ACHN (cell line): ENCODE measurements around the gene PADI1.

Experiments used
- DNase-seq: peaks from one replicate; pipeline ENCODE4 v3.0.0-alpha.2; 2015
- in situ Hi-C: cut with HindIII; loops from 2 replicates; pipeline ENCODE4 v1.10.0; 2017; ENCODE audit warnings: low sequenced_read_pairs, low pct_ligation_motif_present, low pct_unique_long_range_greater_than_20kb

PADI1 gene, protein sequence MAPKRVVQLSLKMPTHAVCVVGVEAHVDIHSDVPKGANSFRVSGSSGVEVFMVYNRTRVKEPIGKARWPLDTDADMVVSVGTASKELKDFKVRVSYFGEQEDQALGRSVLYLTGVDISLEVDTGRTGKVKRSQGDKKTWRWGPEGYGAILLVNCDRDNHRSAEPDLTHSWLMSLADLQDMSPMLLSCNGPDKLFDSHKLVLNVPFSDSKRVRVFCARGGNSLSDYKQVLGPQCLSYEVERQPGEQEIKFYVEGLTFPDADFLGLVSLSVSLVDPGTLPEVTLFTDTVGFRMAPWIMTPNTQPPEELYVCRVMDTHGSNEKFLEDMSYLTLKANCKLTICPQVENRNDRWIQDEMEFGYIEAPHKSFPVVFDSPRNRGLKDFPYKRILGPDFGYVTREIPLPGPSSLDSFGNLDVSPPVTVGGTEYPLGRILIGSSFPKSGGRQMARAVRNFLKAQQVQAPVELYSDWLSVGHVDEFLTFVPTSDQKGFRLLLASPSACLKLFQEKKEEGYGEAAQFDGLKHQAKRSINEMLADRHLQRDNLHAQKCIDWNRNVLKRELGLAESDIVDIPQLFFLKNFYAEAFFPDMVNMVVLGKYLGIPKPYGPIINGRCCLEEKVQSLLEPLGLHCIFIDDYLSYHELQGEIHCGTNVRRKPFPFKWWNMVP

GRCh38 chr1:17204546-17205440 lies at the start of gene PADI1:
Gene PADI1 (plus strand): TSS chr1:17205128. CDS start chr1:17205218, 90 bp downstream.
- DNase-seq: no peak
- in situ Hi-C loops: no loop called here

DNA sequence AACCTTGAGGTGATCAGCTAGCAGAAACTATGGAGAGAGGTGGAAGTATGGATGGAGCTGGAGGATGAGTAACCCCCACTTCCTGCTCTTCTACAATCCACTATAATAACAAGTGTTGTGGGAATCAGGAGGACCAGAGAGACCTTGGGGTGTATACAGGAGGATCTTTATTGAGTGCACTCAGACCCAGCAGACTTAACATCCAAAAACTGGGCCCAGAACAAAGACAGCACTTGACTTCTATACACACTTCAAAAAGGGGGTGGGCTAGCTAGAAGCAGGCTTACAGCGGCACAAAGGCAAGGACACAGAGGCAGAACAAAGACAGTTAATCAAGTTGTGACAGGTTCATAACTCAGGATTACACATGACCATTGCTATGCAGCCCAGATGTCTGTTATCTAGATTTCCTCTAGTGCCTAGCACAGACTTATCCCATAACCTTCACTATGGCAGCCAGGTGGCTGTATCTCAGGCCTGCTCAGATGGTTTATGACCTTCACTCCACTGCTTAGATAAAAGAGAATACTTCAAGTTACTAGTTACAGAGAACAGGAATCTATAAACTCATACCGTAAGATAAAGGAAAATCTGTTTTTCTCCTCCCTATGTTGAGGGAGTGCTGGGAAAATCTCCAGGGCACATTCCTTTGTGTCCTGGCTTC lies 49.5 kb upstream of the PADI1 start:
- in situ Hi-C loops: no loop called here
- peak; percentile 13 for DNase-seq

GRCh38 chr1:17156108-17156507 lies 48.8 kb upstream of the PADI1 start:
- DNase-seq: peak; percentile 64

GRCh38 chr1:17158961-17159360 lies 46.0 kb upstream of the PADI1 start:
- DNase-seq: no peak
- in situ Hi-C loops: no loop called here

More at GRCh38 chr1:17156108-17156507, 48.8 kb upstream of the PADI1 start:
- in situ Hi-C loops: no loop called here

DNA sequence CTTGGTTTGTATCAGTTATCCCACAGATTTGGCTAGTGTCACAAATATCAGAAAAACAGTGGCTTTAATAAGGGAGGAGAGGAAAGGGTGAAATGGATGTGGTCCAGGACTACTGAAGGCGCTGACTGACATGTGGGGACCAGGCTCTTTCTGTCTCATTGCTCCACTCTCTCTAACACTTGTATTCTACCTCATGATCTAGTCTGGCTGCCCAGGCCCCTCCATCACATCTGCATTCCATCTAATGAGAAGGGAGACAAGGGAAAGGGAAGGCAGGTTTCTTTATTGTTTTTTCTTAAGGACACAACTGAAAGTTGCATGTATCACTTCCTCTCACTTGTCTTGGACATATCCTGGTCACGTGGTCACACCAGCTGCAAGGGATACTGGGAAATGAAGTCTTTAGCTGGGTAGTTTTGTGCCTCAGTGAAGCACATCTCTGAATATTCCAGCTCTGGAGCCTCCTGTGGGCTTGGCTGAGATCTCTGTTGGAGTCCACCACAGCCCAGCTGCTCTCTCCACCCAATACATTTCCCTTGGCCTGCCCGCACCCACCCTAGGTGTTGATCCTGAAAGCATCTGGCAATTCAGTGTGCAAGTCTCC lies 43.7 kb upstream of the PADI1 start:
- in situ Hi-C loops: no loop called here
- DNase-seq: no peak

DNA sequence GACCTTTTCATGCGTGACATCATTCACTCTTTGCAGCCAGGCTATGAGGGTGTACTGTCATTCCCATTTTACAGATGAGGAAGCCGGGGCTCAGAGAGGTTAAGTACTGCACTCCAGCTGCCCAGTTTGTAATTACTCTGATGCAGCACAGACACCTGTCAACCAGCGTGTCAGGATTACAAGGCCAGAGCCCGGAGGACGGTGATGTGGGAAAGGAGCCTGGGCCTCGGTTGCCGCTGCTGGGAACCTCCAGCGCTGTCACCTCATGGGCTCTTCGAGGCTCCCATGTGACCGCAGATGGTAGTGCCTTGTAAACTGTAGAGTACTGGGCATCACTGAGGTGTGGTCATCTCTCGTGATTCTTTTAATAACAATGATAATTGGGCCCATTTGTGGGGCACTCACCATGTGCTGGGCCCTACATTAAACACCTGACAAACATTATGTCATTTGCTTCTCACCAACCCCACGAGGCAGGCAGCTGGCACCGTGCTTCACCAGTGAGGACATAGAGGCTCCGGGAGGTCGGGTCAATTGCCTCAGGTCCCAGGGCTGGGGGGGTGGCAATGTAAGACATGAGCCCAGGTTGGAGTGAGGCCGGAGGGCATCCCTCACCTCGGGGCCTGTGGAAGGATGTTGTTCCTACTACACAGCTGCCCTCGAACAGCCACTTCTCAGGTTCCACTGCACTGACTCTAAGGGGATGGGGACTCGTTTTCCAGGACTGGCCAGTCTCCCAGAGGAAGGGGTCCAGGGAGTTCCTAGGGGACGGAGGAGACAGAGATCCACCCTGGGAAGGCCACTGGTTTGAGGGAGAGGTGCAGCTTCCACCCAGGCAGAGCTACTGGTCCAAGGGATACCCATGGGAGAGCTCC lies 42.8 kb upstream of the PADI1 start:
- DNase-seq: no peak
- in situ Hi-C loops: no loop called here

DNA sequence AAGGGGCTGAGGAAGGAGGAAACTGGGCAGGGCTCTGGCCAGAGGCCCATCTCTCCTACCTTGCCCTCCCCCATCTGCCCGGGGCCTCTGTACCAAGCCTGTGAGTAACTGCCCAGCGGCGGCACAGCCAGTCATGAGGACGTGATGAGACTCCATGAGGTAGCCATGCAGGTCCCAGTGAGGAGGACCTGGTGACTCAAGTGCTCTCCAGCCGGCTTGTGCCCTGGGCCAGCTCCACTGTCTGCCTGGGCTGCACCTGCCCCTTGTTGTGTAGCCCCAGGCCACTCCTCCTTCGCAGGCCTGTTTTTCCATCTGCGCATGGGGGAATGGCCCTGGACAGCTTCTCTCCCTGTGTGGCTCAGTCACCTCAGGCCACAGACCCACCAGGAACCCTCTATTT lies 42.0 kb upstream of the PADI1 start:
- in situ Hi-C loops: no loop called here
- DNase-seq: no peak

DNA sequence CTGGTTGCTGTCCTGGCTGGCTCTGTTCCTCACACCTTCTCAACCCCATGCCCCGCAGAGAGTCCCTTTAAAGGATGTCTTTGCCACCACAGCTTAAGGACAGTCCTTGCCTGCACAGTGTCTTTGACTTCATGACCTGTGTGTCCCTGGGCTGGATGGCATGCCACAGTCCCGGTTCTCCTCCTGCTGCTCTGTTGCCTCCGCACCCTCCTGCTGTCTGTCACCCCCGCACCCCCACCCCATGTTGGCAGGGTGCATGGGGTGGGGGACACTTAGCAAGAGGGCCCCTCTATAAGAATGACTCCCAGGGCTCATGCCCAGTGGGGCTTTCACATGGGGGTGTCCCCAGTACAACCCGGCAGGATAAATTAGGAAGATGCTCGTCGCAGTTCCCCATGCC lies 41.6 kb upstream of the PADI1 start:
- in situ Hi-C loops: no loop called here

DNA sequence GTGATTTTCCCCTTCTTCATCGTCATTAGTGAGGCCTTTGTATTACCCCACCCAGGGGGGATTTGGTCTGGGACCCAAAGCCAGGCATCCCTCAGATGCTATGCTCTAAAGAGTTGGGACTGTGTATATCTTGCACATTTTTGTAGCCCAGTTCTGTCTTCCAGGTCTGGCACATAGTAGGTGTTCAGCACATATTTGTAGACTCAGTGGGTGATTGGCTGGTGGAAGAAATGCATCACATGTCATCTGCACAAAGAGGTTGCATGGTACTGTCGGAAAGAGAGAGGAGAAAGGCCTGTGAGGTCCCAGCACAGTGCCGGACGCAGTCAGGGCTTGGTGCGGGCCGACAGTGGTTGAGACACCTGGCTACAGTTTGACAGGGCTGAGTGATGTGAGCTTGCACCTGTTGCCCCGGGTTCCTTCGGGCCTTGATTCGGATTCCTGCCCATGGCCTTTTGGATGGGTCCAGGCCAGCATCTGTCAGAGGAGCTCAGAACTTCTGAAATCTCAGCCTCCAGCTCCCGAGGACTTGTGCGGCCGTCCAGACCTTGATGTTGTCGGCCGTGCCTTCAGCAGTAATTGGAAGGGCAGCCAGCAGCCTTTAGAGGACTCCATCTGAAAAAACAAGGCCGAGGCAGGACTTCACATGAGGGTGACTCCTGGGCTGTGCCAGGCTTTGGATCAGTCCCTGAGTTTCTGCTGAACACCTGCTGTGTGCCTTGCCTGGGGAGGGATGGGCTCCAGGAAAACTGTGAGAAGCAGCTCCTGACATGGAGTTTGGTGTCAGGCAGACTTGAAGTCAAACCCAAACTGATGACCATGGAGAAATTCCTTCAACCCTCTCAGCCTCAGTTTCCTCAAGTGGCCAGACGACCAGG lies 40.9 kb upstream of the PADI1 start:
- in situ Hi-C loops: no loop called here
- DNase-seq: no peak

More for the DNA sequence above, 41.6 kb upstream of the PADI1 start:
- DNase-seq: no peak

DNA sequence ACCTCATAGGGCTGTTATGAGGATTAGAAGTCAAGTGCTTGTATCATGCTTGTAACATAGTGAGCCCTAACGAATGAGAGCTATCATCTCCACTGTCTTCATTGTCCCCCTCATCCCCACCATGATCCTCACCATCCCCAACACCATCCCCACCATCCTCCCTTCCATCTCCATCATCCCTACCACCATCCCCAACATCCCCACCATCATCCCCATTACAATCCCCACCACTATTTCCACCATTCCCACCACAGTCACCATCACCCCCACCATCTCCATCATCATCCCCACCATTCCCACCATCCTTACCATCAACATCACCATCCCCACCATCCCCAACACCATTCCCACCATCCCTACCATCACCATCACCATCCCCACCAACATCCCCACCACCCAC lies 39.1 kb upstream of the PADI1 start:
- DNase-seq: no peak
- in situ Hi-C loops: no loop called here

DNA sequence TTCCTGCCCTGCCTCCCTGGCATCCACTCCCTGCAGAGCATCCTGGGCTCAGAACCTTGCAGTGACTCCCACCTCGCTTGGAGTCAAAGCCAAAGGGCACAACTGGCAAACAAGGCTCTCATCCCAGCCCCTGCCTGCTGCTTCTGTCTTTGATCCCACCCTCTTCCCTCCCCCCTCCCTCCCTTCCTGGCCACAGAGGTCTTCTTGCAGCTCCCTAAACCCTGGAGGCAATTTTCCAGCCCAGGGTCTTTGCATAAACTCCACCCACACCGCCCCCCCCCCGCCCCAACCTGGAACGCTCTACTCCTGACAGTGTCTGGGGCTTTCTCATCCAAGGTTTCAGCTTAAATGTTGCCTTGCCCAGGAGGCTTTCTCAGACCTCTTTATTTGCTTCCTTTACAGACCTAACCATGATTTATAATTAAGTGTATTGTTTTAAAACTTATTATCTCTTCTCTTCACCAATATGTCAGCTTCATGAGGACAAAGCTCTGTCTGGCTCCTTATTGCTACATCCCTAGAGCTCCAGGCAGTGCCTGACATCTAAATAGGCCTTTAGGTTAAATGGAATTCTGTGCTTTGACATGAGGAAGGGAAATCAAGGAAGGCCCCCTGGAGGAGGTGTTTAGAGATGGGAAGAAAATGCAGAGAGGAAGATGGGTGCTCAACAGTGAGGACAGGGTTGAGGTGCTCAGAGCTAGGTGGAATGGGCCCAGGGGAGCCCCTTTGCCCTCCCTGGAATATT lies 37.7 kb upstream of the PADI1 start:
- peak; percentile 68 for DNase-seq
- in situ Hi-C loops: no loop called here

DNA sequence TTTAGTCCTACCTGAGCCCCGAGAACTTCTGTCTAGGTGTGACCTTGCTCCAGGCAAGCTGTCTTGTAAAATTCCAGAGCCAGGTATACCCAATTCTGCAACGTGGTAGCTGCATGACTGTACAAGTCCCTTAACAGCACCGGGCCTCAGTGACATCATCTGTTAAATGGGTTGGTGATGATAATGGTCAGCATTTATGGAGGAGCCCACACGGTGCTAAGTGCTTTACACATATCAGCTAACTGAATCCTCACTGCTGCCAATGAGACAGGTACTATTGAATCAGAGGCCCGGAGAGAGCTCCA lies 37.2 kb upstream of the PADI1 start:
- in situ Hi-C loops: no loop called here
- DNase-seq: no peak

DNA sequence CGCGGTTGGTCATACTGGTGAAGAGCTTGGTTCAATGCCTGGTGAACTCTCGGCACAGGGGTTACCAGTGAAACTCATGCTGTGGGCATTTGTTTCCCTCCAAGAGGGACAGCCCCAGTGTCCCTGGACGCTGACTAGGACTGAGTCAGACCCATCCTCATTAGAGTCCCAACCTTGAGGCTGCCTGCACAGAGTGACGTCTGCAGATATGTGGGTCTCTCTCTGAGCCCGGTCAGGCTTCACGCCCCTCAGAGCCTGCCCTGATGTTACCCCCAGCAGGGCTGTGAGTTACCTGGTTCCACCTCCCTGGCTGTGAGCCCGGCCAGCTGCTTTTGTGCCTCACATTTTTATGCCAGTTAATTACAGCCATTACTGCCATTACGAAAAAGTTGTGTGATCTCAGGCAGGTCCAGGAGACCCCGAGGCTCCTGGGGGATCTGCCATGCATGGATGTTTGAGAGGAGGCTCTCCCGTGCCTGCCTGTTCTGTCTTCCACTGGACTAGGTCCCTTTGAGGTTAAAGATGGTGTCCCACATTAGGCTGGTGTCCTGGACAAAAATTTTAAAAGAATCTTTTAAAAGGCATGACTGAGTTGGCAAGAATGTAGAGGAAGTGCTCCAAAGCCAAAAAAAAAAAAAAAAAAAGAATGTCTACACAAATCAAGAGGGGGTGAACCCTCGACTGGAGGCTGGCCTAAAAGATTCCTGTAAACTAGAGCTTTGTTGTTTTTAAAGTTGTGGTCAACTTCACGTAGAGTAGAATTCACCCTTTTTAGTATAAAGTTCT lies 36.6 kb upstream of the PADI1 start:
- DNase-seq: peak; percentile 94
- in situ Hi-C loops: no loop called here

DNA sequence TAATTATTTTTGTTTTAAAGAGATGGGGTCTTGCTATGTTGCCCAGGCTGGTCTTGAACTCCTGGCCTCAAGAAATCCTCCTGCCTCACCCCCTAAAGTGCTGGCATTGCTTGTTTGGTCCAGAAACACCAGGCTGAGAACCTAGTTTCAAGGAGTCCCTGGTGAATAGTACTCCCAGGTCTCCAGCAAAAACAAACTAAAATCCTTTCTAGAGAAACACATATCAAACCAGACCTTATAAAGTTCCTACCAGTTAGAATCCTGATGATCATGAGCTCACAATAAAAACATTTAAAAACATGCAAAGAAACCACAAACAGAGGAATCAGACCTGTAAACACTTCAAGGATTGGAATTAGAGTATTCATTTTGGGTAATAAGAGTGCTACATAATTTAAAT lies 34.4 kb upstream of the PADI1 start:
- in situ Hi-C loops: no loop called here
- no peak for DNase-seq

- no peak for DNase-seq
- in situ Hi-C loops: no loop called here
Observed at GRCh38 chr1:17173217-17173616, 31.7 kb upstream of the PADI1 start.
